HK-2 (cell line): ENCODE measurements around the gene CHCHD10.
A peak's percentile ranks its signal among the peaks of the same experiment; 100 is the strongest.
"Not testable (repeated sequence)": the region's sequence is repeated elsewhere in the genome, so short reads cannot be mapped to it uniquely, and the experiment has no call there.

ENCODE experiments used
- DNase-seq: peaks from one replicate; pipeline ENCODE4 v3.0.0-alpha.2; 2018; ENCODE audit not compliant: unreplicated experiment

CHCHD10 gene

GRCh38 chr22:23750367-23750713 lies 17.4 kb downstream of the CHCHD10 start:
- no peak for DNase-seq

GRCh38 chr22:23749841-23750301 lies 17.9 kb downstream of the CHCHD10 start:
- no peak for DNase-seq

GRCh38 chr22:23745791-23746190 lies 22.0 kb downstream of the CHCHD10 start:
- DNase-seq: no peak

GRCh38 chr22:23744485-23744884 lies 23.3 kb downstream of the CHCHD10 start:
- no peak for DNase-seq

GRCh38 chr22:23744001-23744400 lies 23.8 kb downstream of the CHCHD10 start:
- no peak for DNase-seq

- no peak for DNase-seq
Observed at GRCh38 chr22:23743303-23743705, 24.5 kb downstream of the CHCHD10 start.

- no peak for DNase-seq
Observed at GRCh38 chr22:23742505-23743264, 25.1 kb downstream of the CHCHD10 start.

- DNase-seq: no peak
Observed at GRCh38 chr22:23737696-23738095, 30.1 kb downstream of the CHCHD10 start.

GRCh38 chr22:23728108-23728507 lies 39.7 kb downstream of the CHCHD10 start:
- not testable (repeated sequence) for DNase-seq

- DNase-seq: no peak
Observed at GRCh38 chr22:23722724-23723123, 45.0 kb downstream of the CHCHD10 start.

- DNase-seq: no peak
Observed at GRCh38 chr22:23722160-23722559, 45.6 kb downstream of the CHCHD10 start.

GRCh38 chr22:23720855-23721254 lies 46.9 kb downstream of the CHCHD10 start:
- no peak for DNase-seq

GRCh38 chr22:23718371-23719165 lies 49.2 kb downstream of the CHCHD10 start:
- DNase-seq: no peak

GRCh38 chr22:23716811-23717801 lies 50.7 kb downstream of the CHCHD10 start:
- peak; percentile 77 for DNase-seq
